Measurements from ENCODE around the gene SRGAP1. TPM values are rescaled to one million over a fixed set of nuclear protein-coding genes. Genes with fewer than 3 reads are reported as not detected.

SRGAP1 gene
- total and polyA plus RNA-seq, 2 of the 13 experiments (the other 11 are each of a cell fraction or from before 2014, with no cell fraction given), result 1.6 to 3.4 TPM

GRCh38 chr12:63889721-63890509 lies 45.4 kb downstream of the SRGAP1 start (continued):
- TF ChIP-seq ZNF138 (CRISPR knock-in tag; IDR thresholded peaks at IDR 0.05; ENCODE audit: low read depth) (no peak), HNF4G (IDR thresholded peaks at IDR 0.05; ENCODE audit: borderline replicate concordance, low read depth, low read length) (no peak), HNF4G (CRISPR knock-in tag; IDR thresholded peaks at IDR 0.05; ENCODE audit: borderline replicate concordance, low read depth) (no peak), SIN3A (IDR thresholded peaks at IDR 0.05; ENCODE audit: borderline replicate concordance, low read depth, low read length) (no peak), ZNF747 (CRISPR knock-in tag; IDR thresholded peaks at IDR 0.05; ENCODE audit: borderline replicate concordance) (no peak), BRD4 (CRISPR knock-in tag; IDR thresholded peaks at IDR 0.05) (no peak), ZBTB37 (CRISPR knock-in tag; IDR thresholded peaks at IDR 0.05) (no peak), ARID5B (CRISPR knock-in tag; IDR thresholded peaks at IDR 0.05) (peak; percentile 73), TSC22D2 (CRISPR knock-in tag; IDR thresholded peaks at IDR 0.05; ENCODE audit: borderline replicate concordance) (no peak), TMF1 (CRISPR knock-in tag; IDR thresholded peaks at IDR 0.05; ENCODE audit: low read depth) (no peak), POLR2A (IDR thresholded peaks at IDR 0.05; ENCODE audit: insufficient read depth in 1 of 2, low read depth in 2 of 2, low read length in 2 of 2) (no peak), ZNF569 (CRISPR knock-in tag; IDR thresholded peaks at IDR 0.05; ENCODE audit: borderline replicate concordance) (no peak), GFI1 (CRISPR knock-in tag; IDR thresholded peaks at IDR 0.05; ENCODE audit: borderline replicate concordance) (no peak), ZNF24 (IDR thresholded peaks at IDR 0.05) (no peak)
- TF ChIP-seq, protein P1, sequence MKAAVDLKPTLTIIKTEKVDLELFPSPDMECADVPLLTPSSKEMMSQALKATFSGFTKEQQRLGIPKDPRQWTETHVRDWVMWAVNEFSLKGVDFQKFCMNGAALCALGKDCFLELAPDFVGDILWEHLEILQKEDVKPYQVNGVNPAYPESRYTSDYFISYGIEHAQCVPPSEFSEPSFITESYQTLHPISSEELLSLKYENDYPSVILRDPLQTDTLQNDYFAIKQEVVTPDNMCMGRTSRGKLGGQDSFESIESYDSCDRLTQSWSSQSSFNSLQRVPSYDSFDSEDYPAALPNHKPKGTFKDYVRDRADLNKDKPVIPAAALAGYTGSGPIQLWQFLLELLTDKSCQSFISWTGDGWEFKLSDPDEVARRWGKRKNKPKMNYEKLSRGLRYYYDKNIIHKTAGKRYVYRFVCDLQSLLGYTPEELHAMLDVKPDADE (CRISPR knock-in tag; IDR thresholded peaks at IDR 0.05), result no peak
- TF ChIP-seq, protein P2, sequence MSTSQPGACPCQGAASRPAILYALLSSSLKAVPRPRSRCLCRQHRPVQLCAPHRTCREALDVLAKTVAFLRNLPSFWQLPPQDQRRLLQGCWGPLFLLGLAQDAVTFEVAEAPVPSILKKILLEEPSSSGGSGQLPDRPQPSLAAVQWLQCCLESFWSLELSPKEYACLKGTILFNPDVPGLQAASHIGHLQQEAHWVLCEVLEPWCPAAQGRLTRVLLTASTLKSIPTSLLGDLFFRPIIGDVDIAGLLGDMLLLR (CRISPR knock-in tag; IDR thresholded peaks at IDR 0.05), result no peak
- TF ChIP-seq, protein P3, sequence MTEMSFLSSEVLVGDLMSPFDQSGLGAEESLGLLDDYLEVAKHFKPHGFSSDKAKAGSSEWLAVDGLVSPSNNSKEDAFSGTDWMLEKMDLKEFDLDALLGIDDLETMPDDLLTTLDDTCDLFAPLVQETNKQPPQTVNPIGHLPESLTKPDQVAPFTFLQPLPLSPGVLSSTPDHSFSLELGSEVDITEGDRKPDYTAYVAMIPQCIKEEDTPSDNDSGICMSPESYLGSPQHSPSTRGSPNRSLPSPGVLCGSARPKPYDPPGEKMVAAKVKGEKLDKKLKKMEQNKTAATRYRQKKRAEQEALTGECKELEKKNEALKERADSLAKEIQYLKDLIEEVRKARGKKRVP (CRISPR knock-in tag; IDR thresholded peaks at IDR 0.05), result peak in 1 of 2 experiments; percentile 74; a peak in 2 of 4 replicates
- TF ChIP-seq, protein P4, sequence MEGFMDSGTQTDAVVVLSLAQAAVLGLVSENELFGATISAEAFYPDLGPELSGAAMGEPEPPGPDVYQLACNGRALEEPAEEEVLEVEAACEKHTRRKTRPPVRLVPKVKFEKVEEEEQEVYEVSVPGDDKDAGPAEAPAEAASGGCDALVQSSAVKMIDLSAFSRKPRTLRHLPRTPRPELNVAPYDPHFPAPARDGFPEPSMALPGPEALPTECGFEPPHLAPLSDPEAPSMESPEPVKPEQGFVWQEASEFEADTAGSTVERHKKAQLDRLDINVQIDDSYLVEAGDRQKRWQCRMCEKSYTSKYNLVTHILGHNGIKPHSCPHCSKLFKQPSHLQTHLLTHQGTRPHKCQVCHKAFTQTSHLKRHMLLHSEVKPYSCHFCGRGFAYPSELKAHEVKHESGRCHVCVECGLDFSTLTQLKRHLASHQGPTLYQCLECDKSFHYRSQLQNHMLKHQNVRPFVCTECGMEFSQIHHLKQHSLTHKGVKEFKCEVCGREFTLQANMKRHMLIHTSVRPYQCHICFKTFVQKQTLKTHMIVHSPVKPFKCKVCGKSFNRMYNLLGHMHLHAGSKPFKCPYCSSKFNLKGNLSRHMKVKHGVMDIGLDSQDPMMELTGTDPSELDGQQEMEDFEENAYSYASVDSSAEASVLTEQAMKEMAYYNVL (CRISPR knock-in tag; IDR thresholded peaks at IDR 0.05; ENCODE audit: borderline replicate concordance), result 0 out of 2 replicates have a peak, but pooled peaks have one; percentile 41
